ENCODE measurements around the gene UNC13C.

UNC13C gene

DNA sequence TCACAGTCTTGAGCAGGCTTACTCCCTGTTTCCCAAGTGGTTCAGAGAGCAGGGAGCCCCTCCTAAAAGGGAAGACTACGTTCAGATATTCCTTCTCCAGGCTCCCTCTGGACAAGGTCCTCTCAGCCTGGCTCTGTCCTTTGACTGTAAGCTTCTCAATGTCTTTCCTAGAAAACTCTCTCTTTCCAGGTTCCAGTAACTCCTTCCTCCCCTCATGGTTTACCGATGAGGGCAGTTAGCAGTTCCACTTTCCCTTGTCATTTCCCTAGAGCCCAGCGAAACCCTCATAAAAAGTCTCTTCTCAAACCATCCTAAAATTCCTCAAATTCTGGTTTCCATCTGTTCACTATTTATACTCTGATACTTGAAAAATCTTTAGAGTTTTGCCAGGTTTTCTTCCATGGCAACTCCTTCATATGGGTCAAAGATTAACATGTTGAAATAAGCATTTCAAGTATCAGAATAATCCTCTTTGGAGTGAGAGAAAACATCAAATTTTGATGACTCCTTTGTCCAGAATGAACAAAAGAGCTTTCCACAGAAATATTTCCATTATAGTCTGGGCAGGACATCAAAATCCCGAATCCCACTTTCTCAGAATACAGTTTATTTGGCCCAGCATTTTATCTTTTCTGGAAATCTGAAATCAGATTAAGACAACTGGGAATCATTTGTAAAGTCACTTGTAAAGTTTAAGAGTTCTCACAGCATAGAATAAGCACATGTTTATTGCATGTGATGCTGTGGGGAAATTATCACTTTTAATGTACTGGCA, 599.4 kb downstream of the UNC13C start:
- no peak for DNase-seq

DNA sequence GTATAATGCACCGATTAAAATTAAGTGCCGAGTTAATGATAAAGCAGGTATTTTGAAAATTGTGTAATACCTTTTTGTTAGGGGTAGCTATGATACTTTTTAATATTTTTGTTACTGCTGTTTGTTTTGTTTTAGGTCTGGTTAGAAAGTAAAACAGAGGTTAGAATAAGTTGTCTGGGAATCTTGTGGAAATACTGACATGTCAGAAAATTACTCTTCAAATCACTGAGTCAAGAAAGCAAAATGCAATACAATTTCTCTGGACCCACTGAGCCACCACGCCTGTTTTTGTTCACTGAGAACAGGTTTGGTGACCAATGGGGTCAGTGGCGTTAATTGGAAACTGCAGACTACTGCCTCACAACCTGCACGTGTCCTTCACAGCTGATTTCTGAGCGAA, 601.6 kb downstream of the UNC13C start:
- no peak for DNase-seq

DNA sequence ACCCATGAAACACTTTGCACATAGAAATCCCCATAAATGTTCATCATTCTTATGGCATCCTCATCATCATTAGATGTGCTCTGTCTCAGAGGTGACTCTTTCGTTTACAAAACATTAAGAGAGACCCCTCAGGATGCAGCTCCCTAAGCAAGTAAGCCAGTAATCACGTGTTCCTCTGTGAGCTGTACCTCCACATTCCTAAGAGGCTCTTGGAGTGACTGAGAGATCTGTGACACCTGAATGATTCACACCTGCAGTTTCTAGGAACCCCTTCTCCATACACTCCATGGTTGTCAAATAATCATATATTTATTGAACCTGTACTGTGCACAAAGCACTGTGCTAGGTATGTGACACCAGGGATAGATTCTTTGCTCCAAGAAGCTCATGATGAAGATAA, 602.4 kb downstream of the UNC13C start:
- no peak for DNase-seq

DNA sequence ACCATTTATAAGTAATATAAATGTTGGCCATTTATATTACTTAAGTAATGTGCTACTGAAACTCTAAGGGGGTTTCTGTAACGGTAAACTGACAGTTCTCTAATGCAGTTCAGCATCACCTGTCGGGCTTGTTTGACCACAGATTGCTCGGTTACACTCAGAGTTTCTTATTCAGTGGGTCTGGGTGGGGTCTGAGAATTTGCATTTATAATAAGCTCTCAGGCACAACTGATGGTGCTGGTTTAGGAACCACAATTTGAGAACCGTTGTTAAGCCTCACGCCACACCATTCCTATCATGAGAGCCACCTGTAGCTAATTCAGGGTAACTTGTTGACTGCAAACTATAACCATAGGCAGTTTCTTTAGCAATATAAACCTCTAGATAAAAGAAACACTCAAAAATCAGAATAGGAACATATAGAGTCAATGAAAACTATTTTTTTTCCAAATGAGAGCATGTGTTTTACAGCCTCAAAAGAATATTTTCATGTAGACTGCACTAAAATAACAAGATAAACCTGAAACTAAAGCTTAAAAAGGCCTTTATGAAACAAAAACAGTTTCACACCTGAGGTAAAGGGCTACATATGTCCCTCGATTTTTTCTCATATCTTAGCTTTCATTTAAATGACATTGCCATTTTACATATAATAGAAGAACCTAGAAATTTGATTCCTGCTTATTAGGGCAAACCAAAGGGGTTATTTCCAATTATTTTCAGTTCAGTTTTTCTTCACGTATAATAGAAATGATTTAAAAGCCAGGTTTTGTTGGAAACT, 604.8 kb downstream of the UNC13C start:
- DNase-seq = no peak

DNA sequence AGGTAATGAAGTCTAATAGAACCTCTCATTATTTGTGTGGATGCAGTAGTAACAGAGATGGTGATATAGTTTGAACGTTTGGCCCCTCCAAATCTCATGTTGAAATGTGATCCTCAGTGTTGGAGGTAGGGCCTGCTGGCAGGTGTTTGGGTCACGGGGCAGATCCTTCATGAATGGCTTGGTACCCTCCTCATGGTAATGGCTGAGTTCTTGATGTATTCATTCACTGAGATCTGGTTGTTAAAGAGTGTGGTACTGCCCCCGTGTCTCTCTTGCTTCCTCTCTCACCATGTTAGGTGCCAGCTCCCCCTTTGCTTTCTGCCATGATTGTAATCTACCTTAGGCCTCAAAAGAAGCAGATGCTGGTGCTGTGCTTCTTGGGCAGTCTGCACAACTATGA, 606.8 kb downstream of the UNC13C start:
- DNase-seq = no peak

DNA sequence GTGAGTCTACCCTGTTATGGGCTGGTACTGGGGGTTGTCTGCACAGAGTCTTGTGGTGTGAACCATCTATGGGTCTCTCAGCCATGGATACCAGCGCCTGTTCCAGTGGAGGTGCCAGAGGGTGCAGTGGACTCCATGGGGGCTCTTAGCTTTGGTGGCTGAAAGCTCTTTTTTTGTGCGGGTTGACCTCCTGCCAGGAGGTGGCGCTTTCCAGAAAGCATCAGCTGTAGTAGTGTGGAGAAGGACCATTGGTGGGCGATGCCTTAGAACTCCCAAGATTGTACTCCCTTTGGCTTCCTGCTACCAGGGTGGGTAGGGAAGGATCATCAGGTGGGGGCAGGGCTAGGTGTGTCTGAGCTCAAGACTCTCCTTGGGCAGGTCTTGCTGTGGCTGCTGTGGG, 615.9 kb downstream of the UNC13C start:
- no peak for DNase-seq

DNA sequence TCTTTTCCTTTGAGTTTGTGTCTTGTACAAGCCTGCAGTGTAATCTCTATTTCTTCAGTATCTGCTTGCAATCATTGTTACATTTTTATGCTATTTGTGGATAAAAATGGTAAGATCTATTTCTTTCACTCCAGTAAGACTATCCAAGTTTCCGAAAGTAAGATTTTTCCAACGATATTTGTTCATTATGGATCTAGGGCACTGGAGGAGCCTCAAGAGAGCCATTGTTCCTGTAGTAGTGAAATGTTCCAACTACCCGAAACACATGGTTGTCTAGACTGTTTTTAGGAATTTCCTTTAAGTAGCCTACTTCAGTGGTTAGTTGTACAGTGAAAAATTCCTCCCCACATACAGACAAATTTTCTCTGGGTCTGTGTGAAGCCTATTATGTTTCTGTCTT, 621.1 kb downstream of the UNC13C start:
- no peak for DNase-seq

DNA sequence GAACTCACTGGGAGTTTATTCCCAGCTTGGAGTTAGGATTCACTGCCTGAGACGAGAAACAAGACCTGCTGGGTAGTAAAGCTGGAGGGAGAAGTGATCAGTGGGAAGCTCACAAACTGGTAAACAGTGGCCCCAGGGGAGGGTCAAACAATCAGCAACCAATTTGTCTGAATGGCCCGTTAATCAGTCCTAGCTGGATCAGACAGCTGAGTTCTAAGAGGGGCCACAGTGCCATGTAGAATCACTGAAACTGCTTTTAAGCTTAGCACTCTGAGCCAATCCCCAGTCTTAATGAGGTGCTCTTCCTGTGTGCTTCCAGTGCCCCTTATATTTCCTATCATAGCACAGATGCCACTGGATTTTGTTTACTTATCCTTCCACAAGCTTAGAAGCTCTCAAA, 626.8 kb downstream of the UNC13C start:
- no peak for DNase-seq

DNA sequence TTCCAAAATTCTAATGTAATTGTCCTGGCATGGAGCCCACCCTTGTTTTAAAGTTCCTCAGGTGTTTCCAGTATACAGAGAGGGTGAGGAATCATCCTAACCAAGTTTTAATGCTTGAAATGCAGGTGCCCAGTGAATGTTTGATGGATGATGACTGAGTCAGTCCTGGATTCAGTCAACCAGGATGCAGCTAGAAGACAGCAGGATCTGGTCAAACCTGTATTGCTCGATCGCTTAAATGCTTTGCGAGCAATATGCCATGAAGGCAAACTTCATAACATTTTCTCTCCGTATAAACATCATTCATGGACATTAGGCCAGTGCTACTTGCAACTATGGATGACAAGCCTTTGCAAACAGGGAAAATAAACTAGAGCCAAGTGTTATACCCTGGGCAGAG, 627.3 kb downstream of the UNC13C start:
- DNase-seq = no peak

DNA sequence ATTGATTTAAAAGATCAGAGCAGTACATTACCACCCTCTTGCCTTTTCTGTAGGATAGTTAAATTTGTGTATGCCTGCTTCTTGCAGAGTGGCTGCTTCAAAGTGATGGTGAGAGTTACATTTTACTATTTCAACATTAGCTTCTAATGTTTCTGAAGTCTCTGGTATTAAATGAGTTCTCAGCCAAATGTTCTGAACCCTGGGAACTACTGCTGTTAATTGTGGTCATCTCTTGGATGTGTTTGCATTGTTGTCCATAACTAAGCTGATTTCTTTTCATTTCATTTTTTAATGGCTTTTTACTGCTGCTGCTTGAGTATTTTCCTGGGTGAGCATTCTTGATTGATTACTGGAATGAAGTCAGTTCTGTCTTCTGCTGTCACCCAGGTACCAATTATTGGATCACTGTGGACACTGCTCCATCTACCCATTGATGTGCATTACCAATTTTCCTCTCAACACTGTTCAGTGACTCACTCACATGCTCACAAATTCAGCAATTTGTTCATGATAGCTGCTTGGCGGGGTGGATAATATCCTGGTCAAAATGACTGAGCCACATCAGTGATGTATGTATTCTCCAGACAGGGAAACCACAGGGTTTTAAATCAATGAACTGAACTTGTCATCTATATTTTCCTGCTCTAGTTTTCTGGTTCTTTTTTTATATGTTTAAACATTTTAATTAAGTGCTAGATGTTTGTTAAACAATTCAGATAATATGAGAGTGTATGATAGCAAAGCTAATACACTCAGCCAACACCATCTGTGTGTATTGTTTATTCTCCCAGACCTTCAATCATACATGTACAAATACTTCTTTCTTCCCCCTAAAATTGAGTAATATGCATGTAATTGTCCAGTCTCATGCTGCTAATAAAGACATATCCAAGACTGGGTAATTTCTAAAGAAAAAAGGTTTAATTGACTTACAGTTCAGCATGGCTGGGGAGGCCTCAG, 630.9 kb downstream of the UNC13C start:
- no peak for DNase-seq

DNA sequence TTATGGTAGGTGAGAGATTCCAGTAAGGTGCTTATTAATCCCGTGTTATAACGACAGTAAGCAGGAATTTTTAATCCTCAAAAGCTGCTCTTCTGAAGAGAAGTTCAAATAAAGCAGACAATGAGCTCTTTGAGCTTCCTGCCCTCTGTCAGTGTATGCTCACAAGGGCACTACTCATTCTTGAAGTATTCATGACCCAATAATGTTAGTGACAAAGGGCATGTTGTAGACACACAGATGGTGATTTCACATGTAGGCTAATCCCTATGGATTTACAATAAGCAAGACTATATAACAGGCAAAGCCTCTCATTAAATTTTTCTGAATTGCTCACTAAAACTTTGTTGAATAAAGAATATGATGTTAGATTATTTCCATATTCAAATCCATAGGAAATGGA, 639.9 kb downstream of the UNC13C start:
- no peak for DNase-seq

DNA sequence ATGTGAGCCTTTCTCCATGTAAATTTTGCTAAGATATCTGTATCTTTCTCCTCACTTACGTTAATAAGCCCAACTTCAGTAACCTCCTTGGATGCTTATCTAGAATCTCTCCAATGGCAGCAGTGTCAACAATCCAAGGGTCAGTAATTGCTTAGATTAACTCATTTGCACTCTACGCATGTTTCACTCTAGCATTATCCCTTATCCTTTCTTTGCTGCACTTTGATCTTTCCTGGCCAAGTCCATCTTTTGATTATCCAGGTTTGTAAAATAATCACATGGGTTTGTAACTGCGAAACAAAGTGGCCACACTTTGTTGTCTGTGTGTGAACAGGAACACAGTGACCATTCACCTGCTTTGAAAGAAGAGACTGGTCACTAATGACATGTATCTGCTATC, 640.9 kb downstream of the UNC13C start:
- no peak for DNase-seq

DNA sequence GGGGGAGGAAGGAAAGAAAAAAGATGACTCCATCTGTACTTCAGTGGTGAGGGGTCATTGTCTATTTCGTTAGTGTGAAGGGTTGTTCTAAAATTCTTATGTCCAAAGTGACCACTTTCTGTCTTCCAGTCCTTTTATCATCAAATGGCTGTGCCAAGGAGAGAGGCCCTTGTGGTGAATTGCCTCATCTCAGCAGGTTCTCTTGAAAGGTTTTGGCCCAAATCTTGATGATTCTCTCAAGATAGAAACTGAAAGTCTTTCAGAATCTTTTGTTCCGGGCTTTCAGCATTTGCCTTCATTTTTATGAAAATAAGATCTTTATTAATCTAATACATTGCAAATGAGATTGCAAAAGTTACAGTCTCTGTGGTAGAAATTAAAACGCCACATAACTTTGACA, 642.7 kb downstream of the UNC13C start:
- no peak for DNase-seq

DNA sequence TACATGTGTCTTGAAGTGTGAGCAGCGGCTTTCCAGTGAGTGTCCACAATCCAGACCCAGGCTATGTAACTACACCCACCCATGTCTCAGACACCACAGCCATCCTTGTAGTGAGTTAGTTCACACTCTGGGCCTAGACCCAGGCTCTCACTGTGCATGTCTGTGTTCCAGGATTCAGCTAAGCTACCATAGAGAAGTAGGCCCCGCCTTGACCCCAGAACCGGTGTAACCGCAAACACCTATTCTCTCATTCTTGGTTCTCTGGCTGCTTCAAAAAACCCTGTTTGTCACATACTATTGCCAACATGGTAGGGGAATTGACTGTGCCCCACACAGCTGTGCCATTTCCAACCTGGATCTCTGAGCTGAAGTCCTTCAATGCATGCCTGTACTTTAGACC, 657.9 kb downstream of the UNC13C start:
- no peak for DNase-seq

DNA sequence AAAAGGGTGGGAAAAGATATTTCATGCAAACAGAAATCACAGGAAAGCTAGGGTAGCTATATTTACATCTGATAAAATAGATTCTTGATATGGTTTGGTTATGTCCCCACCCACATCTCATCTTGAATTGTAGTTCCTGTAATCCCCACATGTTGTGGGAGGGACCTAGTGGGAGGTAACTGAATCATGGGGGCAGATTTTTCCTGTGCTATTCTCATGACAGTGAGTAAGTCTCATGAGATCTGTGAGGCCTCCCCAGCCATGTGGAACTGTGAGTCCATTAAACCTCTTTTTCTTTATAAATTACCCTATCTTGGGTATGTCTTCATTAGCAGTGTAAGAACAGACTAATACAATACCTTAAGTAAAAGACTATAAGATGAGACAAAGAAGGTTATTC, 660.4 kb downstream of the UNC13C start:
- no peak for DNase-seq

DNA sequence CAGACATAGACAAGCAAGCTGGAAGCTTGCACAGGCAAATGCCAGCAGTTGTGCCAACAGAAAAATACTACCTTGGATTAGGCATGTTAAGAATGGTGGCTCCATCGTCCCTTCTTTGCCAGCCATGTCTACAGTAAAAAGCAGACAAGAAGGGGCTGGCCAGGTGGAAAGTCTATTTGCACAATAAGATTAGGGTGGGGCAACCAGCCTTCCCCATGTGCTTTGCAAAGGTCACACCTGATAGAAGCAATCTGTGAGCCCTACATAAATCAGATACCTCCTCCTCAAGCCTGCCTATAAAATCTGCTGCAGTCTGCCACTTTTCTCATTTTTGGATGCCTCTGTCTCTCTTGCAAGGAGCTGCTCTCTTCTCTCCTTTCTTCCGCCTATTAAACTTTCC, 662.6 kb downstream of the UNC13C start:
- DNase-seq = no peak

DNA sequence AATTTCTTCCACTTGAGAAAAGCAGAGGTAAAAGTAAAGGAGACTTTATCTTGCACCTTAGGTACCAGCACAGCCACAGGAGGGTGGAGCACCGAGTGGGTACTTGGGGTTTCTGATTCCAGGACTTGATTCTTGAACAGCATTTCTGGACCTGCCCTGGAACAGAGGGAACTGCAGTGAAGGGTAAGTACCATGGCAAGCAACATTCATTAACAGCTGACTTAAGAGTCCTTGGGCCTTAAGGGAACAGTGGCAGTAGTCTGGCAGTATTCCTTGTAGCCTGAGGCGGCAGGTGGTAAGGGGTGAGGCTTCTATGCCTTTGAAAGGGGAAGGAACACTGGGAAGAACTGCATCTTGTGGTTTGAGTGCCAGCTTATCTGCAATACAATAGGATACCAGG, 666.6 kb downstream of the UNC13C start:
- DNase-seq = no peak

DNA sequence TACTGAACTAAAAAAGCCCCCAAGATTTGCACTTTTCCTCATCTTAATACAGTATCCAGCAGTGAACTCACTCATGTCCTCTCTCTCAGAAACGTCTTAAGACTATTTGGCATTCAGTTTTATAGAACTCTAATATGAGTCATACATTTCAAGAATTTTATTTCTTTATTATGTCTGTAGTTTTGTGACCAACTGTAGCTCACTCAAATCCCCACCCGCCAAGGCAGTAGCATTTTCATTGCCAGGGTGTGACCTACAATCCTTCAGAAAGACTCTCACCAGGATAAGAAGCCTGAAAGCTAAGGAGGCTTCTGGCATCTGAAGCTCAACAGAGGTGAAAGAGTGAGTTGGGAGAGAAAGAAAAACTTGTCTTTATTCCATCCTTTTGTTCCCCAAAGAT, 681.4 kb downstream of the UNC13C start:
- DNase-seq = no peak

DNA sequence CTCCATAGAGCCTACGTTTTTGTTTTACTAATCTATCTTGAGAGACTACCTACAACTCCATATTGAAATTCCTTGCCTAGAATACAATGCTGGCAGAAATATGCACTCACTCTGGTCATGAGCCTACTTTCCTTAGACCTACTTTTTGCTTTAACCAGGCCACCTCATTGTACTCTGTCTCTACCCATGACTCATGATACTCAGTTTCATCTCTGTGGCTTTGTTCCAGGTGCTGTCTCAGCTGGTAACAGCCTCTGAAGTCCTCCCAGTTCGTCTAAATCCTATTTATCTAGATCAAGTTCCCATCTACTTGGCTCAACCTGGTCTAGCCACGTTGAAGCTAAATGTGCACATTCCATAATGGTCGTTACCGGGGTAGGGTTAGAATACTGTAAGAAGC, 682.1 kb downstream of the UNC13C start:
- no peak for DNase-seq

DNA sequence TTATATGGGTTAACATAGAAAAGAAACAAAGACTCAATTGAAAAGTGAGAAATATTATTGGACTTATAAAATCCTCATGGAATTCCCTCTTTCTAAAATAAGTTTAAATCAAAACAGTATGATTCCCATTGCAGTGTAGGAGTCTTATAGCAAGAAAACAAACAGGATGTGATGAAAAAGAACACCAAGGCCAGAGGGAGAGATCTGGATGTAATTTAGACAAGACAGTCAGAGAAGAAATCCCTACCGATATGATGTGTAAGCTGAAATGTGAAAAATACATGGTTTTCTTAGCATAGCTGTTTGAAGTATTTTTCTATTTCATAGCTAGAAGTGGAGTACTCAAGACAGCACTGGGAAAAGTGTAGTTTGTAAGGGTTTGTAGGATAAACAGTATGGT, 697.0 kb downstream of the UNC13C start:
- DNase-seq = no peak

DNA sequence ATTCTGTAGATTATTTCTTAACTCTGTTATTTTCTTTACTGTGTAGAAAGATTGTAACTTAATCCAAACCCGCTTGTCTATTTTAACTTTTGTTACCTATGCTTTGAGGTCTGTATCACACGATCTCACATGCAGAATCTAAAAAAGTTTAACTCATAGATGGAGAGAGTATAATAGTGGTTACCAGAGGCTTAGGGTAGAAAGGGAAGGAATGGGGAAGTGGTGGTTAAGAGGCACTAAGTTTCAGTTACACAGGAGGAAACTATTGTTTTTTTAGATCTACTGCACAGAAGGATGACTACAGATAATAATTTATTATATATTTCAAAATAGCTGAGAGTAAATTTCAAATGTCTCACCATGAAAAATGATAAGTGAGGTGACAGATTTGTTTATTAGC, 703.3 kb downstream of the UNC13C start:
- no peak for DNase-seq
